Non-pigmented ciliary epithelial cell (primary cell): Measurements from ENCODE around the gene C7orf25.
"Not testable (repeated sequence)": the region's sequence is repeated elsewhere in the genome, so short reads cannot be mapped to it uniquely, and the experiment has no call there.

Experiments
- DNase-seq: peaks from one replicate; pipeline ENCODE4 v3.0.0-alpha.2; 2010; ENCODE audit warnings: low read depth

The C7orf25 gene

DNA sequence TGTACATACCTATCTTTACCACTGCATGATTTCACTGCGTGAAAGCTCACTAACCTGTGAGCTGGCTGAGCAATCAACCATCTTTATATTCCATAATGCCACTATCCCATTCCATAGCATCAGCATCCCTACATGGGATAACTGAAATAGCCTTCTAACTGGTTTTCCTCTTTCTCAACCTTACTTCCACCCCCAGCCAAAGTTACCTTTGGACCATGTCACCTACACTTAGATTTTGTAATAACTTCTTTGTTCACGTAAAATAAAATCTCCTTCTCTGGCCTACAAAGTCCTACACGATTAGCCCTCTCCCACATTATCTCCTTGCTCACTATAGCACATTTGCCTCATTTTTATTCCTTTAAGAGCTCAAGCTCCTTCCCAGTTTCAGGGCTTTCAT is 17.6 kb upstream of the C7orf25 start:
- no peak for DNase-seq

DNA sequence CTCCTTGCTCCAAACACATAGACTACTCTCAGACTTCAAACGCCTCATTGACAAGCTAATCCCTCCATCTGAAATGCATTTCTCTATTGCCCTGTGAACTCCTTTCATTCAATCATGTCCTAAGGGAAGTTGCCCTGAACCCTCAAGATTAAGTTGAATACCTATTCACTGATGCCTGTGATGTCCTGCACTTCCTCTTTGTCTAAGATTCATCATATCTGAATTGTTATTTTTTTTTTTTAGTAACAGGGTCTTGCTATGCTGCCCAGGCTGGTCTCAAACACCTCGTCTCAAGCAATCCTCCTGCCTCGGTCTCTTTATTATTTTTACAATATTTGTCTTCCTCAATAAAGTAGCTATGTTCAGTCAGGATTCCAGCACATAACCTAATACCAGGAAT is 16.9 kb upstream of the C7orf25 start:
- no peak for DNase-seq

DNA sequence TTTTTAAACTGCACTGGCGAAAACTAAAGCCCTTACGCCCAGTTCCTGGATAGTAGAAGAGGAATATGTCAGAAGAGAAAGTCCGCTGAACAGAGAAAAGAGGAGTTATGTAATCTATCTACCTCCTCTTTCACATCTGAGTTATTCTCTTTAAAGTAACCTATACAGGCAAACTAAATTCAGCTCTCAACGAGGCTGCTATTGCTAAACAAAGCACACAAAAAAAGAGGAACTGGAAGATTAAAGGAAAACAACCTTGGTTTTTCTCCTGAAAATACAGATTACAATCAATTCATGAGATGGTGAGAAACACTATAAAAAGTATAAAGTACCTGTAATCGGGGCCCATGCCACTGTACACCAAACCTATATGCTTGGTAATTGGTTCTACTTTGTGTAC is 14.3 kb upstream of the C7orf25 start:
- no peak for DNase-seq

DNA sequence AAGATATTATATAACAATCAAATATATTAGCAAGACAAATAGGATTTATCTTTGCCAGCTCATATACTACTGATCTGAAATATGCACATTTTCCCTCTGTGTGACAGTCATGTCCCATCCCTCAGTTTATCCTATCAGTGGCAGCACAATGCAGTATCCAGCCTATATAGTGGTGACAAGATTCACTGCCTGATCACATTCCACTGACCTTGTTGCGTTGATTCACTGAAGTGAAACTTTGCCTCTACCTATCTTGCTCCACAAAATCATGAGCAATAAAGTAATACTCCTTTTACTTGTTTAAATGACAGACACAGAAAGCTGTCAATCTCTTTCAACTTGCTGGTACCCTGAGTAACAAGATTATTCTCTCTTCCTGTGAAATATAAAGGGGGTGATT is 13.8 kb upstream of the C7orf25 start:
- no peak for DNase-seq

DNA sequence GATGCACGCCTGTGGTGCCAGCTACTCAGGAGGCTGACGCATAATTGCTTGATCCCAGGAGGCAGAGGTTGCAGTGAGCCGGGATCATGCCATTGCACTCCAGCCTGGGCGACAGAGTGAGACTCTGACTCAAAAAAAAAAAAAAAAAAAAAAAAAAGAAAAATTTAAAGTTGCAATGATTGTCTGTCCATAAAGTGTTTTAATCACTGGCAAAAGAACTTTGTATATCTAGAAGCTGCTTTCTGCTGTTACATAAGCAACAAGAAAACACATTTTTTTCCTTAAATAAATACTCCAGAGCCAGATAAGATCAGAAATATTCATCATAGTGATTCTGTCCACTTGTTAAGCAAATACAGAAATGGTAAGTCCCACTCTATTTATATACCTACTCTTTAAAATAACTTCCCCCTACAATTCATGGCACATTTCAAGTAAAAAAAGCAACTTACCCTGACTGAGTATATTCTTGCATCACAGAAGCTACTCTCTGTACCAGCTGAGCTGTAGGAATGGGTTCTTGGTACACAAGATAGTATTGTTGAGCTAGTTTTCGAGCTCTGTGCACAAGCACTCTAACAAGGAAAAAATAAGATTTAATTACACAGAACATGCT is 12.5 kb upstream of the C7orf25 start:
- DNase-seq: no peak

DNA sequence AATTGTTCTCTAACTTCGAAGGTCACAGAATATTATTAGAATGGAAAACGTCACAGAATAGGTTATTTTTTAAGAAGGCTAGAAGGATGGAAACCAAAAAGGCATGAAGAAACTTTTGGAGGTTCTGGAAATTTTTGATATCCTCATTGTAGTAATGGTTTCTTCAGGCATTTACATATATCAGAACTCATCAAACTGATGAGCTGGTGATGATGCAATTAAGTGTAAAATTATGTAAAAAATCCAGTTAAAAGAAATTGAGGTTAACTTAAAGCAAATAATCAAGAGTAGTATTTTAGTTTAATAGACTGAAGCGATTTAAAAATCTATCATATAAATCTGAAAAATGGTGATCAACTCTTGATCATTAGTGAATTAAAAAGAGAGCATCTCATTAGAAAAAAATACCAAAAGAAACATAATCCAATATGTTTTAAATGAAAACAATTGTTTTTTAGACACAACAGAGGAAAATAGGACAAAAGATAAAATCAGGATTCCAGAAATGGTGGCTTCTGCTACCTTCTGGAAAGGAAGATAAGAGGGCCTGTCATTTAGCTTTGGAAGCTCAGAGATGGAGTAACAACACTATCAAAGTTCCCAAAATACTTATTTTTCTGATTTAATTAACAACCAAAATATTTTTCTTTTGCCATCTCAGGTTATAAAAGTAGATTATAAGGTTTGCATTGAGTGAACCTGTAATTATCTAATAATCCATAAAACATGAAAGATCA is 10.3 kb upstream of the C7orf25 start:
- DNase-seq: no peak

DNA sequence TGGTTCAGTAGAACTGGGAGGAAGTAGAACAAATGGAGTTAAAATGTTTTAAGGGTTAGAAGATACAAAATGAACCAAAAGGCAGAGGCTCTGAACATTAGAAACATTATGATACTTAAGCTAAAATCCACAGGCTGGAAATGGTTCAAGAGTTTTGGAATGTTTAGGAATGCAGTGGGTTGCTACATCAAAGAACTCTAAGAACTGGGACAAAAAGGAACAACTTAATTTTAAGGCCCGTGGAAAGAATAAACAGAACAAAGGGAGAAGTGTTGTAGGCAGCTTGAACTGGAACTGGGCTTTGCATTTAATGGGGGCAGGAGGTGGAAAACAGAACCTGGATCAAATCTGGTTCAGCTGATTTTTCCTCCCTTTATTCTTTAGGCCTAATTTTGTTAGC is 3.5 kb upstream of the C7orf25 start:
- DNase-seq: no peak

DNA sequence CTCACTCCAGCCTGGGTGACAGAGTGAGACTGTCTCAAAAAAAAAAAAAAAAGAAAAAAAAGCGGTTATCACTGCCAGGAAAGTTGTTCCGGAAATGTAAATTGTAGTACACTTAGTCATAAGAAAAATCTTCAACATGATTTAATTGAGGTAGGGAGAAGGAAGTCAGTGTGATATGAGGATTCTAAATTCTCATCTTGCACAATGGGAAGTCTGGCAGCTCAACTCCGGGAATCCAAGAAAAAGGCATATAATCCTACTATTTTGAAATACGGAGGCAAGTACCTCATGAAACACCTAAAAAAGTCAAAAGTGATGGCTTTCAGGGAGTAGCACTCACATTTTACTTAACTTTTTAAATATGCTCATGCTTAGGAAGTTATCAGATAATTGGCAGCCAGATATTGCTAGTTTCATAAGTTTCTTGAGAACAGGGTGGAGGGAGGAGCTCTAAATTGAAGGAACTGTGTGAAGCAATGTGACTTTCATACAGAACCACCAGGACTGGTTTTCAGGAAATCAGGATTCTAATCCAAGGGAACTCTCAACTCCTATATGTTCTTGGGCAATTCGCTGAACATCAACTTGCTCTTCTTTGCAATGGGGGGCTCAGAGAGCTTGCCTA is 2.7 kb upstream of the C7orf25 start:
- DNase-seq: no peak

DNA sequence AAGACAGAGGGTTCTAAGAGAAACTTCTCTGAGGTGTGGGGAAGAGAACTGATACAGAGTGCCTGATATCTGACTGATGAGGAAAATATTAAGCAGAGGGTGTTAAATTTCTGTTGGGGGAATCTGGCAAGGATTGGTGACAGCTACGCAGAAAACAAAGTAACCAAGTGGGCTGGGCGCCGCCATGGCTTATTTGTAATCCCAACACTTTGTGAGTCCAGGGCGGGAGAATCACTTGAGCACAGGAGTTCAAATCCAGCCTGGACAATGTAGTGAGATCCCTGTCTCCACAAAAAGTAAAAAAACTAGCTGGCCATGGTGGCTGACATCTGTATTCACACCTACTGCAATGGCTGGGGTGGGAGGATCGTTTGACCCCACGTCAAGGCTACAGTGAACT is 2.1 kb upstream of the C7orf25 start:
- DNase-seq: no peak

DNA sequence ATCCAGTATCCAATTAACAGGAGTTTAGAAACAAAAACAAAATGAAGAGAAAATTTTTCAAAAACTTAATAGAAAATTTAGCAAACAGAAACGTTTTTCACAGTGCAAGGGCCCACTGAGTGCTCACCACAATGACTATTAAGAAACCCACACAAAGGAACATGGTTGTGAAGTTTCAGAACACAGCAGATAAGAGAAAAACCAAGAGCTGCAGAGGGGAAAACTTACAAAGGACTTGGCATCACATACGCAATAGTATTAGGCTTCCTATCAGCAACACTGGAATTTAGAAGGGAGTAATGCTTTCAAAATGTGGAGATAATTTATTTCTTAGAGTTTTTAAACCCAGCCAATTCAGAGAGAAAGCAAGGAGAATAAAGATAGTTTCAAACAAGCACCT is 1.7 kb upstream of the C7orf25 start:
- no peak for DNase-seq

DNA sequence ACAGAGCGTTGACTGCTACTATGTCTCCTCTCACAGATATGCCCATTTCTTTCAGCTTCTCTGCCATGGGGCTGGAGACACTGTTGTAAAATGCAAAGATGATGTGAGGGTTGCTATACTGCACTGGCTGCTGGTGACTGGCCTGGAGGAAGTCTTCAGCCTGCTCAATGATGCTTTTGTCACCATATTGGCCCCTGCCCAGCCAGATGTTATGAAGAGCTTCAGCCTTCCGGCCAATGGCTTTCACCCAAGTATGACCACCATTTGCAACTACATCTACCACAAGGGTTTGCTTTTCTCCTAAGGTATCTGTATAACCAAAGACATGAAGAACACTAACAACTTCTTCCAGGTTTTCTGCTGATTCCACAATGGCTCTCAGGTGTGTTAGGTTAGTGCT is 1.6 kb downstream of the C7orf25 start:
- no peak for DNase-seq

DNA sequence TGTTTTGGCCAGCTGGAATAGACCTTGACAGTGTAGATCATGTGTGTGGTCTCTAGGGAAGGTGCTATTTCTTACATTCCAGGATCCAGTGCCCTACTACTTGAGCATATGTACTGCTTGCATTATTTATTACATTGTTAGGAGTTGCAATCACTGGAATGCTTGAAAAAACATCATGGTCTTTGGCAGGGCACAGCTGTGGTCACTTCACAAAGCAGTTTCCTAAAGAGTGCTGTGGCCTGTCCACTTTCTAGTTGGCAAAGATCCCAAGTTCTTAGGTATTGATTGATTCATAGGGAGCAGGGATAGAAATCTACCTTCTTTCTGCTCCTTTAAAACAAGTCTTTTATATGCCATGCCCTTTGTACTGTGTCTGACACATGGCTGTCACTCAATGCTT is 4.6 kb downstream of the C7orf25 start:
- DNase-seq: no peak

DNA sequence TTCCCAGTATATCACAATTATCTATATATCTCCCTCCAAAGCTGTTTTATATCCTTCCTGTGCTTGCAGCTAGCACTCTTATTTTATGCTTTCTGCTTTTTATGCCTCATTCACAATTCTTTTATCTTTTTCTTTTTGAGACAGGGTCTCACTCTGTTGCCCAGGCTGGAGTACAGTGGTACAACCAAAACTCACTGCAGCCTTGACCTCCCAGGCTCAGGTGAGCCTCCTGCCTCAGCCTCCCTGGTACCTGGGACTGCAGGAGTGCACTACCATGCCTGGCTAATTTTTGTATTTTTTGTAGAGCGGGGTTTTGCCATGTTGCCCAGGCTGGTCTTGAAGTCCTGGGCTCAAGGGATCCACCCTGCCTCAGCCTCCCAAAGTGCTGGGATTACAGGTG is 5.7 kb downstream of the C7orf25 start:
- DNase-seq: no peak

DNA sequence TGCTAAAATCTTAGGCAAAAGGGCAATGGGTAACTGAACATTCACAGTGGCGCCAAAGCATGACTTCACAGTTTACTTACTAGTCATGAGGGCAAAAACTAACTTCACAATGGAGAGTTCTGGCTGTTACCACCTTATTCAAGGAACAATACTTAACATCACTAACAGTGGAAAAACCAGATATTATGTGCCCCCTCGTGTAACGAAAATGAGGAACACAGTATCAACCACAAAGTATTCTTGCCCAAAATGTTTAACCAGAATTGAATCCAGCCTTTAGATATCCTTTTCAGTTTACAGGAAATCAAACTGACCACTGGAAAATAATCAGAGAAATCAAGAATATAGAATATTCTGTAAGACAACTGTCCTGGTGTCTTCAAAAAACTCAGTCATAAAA is 9.5 kb downstream of the C7orf25 start:
- no peak for DNase-seq

DNA sequence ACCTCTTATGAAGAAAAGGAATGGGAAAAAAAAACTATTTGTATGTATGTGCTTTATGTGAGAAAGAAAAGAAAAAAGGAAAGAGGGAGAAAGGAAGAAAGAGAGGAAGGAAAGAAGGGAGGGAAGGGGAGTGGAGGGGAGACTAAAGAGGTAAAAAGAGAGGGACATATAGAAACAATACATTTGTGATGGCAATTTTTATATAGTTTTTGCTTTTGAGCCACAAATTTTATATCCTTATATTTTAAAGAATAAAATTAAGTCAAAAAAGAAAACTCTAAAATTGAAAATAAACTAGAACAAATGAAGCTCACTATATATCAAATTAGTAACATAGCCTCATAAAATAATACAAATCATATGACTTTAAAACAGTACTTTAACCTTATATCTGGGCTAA is 11.0 kb downstream of the C7orf25 start:
- DNase-seq: no peak

DNA sequence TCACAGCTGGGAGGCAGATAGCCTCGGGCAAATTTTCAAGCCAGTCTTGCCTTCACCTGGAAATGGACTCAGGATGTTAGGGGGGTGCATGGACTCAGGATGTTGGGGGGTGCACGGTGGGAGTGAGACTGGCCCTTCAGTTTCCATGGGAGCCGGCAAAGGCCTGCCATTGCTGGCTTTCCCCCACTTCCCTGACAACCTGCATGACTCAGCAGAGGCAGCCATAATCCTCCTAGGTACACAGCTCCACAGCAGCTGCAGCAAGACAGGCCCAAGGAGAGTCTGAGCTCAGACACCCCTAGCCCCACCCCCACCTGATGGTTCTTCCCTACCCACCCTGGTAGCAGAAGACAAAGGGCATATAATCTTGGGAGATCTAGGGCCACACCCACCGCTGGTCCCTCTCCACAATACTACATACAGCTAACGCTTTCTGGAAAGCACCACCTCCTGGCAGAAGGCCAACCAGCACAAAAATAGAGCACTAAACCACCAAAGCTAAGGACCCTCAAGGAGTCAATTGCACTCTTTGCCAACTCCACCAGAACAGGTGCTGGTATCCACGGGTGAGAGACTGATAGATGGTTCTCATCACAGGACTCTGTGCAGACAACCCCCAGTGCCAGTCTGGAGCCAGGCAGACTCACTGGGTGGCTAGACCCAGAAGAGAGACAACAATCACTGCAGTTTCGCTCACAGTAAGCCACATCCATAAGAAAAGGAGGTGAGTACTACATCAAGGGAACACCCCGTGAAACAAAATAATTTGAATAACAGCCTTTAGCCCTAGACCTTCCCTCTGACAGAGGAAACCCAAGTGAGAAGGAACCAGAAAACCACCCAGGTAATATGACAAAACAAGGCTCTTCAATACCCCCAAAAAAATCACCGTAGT is 18.3 kb downstream of the C7orf25 start:
- no peak for DNase-seq

DNA sequence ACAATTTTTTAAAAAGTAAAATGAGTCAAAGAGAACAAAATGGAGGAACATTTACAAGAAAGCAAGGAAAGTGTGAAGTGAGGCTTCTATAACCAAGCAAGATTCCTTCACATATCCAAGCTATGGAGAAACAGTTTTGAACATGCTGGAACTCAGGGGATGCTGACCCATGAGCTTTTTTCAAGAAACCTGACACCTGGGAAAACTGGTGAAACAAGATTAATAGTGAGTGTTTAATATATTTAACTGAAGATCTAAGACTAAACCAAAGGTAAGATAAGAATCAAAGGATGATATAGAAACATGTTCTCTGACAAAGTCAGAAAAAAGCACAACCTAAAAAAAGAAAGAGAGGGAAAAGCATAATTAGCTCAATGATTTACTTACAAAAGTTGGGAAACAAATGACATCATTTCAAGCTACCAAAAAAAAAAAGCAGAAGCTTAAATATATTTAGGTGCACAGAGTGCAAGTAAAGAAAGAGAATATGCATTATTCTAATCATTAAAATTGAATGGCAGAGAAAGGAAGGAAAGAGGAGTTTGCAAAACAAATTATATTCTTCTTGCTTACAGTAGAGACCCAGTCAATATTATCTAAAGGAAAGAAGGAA is 24.9 kb downstream of the C7orf25 start:
- no peak for DNase-seq

DNA sequence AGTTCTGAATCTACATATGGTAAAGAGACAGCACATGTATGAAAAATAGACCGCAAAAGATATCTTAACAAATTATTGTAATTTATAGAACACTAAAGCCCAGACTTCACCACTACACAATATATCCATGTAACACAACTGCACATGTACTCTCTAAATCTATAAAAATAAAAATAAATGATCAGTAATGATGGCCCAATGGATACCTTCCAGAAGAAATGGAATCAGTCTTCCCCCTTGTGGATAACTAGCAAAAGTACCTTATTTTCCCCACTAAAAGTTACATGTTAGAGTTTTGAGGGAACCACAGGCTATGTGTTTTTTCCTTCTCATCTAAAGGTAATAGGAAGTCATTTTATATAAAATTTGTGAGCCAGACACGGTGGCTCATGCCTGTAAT is 25.7 kb downstream of the C7orf25 start:
- no peak for DNase-seq

DNA sequence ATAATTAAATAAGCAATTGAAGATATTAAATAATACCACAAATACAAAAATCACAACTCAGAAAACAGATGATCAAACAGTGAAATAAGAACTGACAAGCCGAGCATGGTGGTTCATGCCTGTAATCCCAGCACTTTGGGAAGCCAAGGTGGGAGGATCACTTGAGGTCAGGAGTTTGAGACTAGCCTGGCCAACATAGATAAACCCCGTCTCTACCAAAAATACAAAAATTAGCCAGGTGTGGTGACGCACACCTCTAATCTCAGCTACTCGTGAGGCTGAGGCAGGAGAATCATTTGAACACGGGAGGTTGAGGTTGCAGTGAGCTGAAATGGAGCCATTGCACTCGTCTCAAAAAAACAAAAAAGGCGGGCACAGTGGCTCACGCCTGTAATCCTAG is 26.7 kb downstream of the C7orf25 start:
- DNase-seq: not testable (repeated sequence)

DNA sequence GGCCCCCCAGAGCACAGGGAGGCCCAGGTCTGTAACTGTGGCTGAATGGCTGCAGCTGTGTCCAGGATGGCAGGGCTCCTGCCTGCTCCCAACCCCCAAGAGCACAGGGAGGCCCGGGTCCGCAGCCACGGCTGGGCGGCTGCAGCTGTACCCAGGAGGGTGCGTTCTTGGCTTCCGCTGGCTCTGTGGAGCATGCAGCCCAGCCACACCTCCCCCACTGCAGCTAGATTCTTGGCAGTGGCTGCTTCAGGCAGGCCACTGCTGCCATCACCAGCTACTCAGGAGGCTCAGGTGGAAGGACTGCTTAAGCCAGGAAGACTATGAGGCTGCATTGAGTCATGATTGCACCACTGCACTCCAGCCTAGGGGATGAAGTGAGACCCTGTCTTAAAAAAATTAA is 27.9 kb downstream of the C7orf25 start:
- no peak for DNase-seq

DNA sequence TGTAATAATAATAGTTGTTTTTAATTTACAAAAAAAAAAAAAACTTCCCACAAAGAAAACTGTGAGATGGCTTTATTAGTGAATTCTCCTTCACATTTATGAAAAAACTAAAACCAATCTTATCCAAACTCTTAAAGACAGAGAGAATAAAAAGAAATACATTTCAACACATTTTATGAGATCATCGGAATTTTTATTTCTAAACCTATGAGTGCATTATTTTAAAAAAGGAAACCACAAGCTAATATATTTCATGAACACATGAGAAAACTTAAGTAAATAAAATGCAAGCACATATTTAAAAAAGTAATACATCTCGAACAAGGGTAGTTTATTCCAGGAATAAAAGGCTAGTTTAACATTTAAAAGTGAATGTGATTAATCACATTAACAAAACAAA is 31.5 kb downstream of the C7orf25 start:
- no peak for DNase-seq

DNA sequence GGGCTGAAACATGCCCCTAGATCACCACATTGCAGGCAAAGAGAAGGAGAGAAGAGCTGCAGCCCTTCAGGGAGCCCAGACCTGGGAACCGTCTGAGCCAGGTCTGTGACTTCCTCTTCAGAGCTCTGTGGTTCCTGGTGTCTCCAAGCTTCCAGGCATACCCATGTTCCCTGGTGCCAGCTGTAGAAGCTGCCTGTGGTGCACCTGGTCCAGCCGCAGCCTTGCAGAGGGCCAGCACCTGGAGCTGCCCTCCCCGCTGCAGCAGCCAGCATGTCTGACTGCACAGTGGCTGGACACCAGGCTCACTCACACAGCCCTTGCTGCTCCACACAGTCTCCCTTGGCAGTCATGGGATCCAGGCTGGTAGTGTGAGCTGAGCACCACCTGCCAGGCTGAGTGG is 33.6 kb downstream of the C7orf25 start:
- DNase-seq: no peak
